Left ventricle myocardium inferior (tissue), 1 donor: Measurements from ENCODE around the gene NLRP7. TPM values are rescaled to one million over a fixed set of nuclear protein-coding genes. Genes with fewer than 3 reads are reported as not detected.
"Not testable (repeated sequence)": the region's sequence is repeated elsewhere in the genome, so short reads cannot be mapped to it uniquely, and the experiment has no call there.

Experiments
- DNase-seq: peaks from one replicate; pipeline ENCODE4 v3.0.0-alpha.2; 2020
- H3K27ac ChIP-seq: fragments of 200-600 bp; replicated peaks from 2 replicates; pipeline ENCODE4 v1.8.0; 2021
- H3K27me3 ChIP-seq: fragments of 200-600 bp; 2 replicates; pipeline ENCODE4 v1.8.0; 2021; ENCODE audit warnings: low read depth
- H3K36me3 ChIP-seq: fragments of 200-600 bp; 2 replicates; pipeline ENCODE4 v1.8.0; 2021
- H3K4me1 ChIP-seq: fragments of 200-600 bp; 2 replicates; pipeline ENCODE4 v1.8.0; 2021
- H3K4me3 ChIP-seq: fragments of 200-600 bp; 2 replicates; pipeline ENCODE4 v1.8.0; 2021; ENCODE audit warnings: mild to moderate bottlenecking, moderate library complexity
- H3K9me3 ChIP-seq: fragments of 200-600 bp; replicated peaks from 2 replicates; pipeline ENCODE4 v1.8.0; 2021
- CTCF ChIP-seq: fragments of 200-600 bp; IDR thresholded peaks from 2 replicates; pipeline ENCODE4 v1.8.0; 2021; ENCODE audit warnings: antibody characterized with exemption, mild to moderate bottlenecking, borderline replicate concordance
- intact Hi-C: fragments of 100-400 bp; cut with micrococcal nuclease; formaldehyde crosslinking; loops from one replicate; pipeline ENCODE4 v1.11.0; 2022
- total RNA-seq: library from RNA; stranded (reverse); fragmentation: NEBNext Ultra II Directional; extraction: Animal tissue kit (Norgen Biotek cat#: 25700); gene quantifications from one replicate; pipeline ENCODE4 v1.2.1, GENCODE V29; 2021
- donor health status: DM: no; HTN: yes; CAD: no; lungs with severe emphysema.

NLRP7 gene
- total RNA-seq, 1 donor from 2014 or later, result not detected

GRCh38 chr19:54949412-54949811, 2.1 kb upstream of the NLRP7 start:
- TF ChIP-seq CTCF, result no peak
- DNase-seq, result no peak
- intact Hi-C loops, result no loop called here
- Histone ChIP-seq H3K4me1 (no peaks in the 10 kb centered on the region), H3K27ac (no peak overlapping the region), H3K9me3 (no peaks in the 10 kb centered on the region), H3K36me3 (no peaks in the 10 kb centered on the region), H3K27me3 (peaks cover 66% of the 10 kb centered on the region), H3K4me3 (no peak overlapping the region)

GRCh38 chr19:54943772-54944361, 3.5 kb downstream of the NLRP7 start:
- not testable (repeated sequence) for H3K4me3 ChIP-seq, H3K36me3 ChIP-seq

GRCh38 chr19:54939538-54939937, 7.8 kb downstream of the NLRP7 start:
- DNase-seq, H3K9me3 ChIP-seq, H3K27ac ChIP-seq, H3K36me3 ChIP-seq, H3K4me1 ChIP-seq, intact Hi-C loops, H3K4me3 ChIP-seq: not testable (repeated sequence)
- H3K27me3 ChIP-seq, result peaks cover 78% of the 10 kb centered on the region

More at GRCh38 chr19:54943772-54944361, 3.5 kb downstream of the NLRP7 start:
- DNase-seq, H3K27ac ChIP-seq, H3K9me3 ChIP-seq, H3K4me1 ChIP-seq, intact Hi-C loops: not testable (repeated sequence)
- peaks cover 63% of the 10 kb centered on the region for H3K27me3 ChIP-seq

- TF ChIP-seq CTCF, result no peak
- no peak overlapping the region for H3K27ac ChIP-seq
These were observed 8.4 kb downstream of the NLRP7 start for GRCh38 chr19:54938906-54939305.

GRCh38 chr19:54937926-54938325, 9.4 kb downstream of the NLRP7 start:
- H3K27ac ChIP-seq, result no peak overlapping the region
- peaks cover 84% of the 10 kb centered on the region for H3K27me3 ChIP-seq
- H3K4me3 ChIP-seq, result no peak overlapping the region
- no peaks in the 10 kb centered on the region for H3K9me3 ChIP-seq
- no peaks in the 10 kb centered on the region for H3K36me3 ChIP-seq
- no peaks in the 10 kb centered on the region for H3K4me1 ChIP-seq
- intact Hi-C loops, result no loop called here
- no peak for TF ChIP-seq CTCF
- DNase-seq, result no peak

More at GRCh38 chr19:54938906-54939305, 8.4 kb downstream of the NLRP7 start:
- H3K27me3 ChIP-seq, result peaks cover 78% of the 10 kb centered on the region
- H3K36me3 ChIP-seq, result no peaks in the 10 kb centered on the region
- no peak for DNase-seq
- no peaks in the 10 kb centered on the region for H3K4me1 ChIP-seq
- H3K9me3 ChIP-seq, result no peaks in the 10 kb centered on the region
- intact Hi-C loops, result no loop called here
- H3K4me3 ChIP-seq, result no peak overlapping the region

- H3K27ac ChIP-seq, result no peak overlapping the region
- no peaks in the 10 kb centered on the region for H3K36me3 ChIP-seq
- H3K4me3 ChIP-seq, result no peak overlapping the region
- DNase-seq, result no peak
- H3K27me3 ChIP-seq, result peaks cover 5% of the 10 kb centered on the region
- no peaks in the 10 kb centered on the region for H3K4me1 ChIP-seq
- H3K9me3 ChIP-seq, result peaks cover 30% of the 10 kb centered on the region
- no peak for TF ChIP-seq CTCF
- intact Hi-C loops, result no loop called here
These were observed 19.0 kb downstream of the NLRP7 start for GRCh38 chr19:54928299-54928698.
